Prostate gland (tissue), 2 donors: ENCODE data around the gene ZNF22. TPM values are rescaled to one million over a fixed set of nuclear protein-coding genes. Genes with fewer than 3 reads are reported as not detected.

ENCODE experiments used
- DNase-seq: peaks from one replicate; pipeline ENCODE4 v3.0.0-alpha.2; 2019; ENCODE audit warnings: low spot score
- H3K27ac ChIP-seq, 2 donors: fragments of 200-600 bp; sonication (generic); 2 replicates each; pipeline ENCODE4 v1.5.1; 2017 to 2019
- H3K27me3 ChIP-seq: fragments of 200-600 bp; sonication (generic); replicated peaks from 2 replicates; pipeline ENCODE4 v1.5.1; 2019; ENCODE audit not compliant: insufficient read depth
- H3K36me3 ChIP-seq, 2 donors: fragments of 200-600 bp; sonication (generic); 1 replicate in 1 of 2; 2 replicates in 1 of 2; pipeline versions ENCODE4 v1.5.1 to v1.8.1; 2017 to 2019
- H3K4me1 ChIP-seq: fragments of 200-600 bp; sonication (generic); replicated peaks from 2 replicates; pipeline ENCODE4 v1.5.1; 2019
- H3K4me3 ChIP-seq, 2 donors: fragments of 200-600 bp; sonication (generic); 2 replicates each; pipeline ENCODE4 v1.5.1; 2017 to 2019
- H3K9me3 ChIP-seq: fragments of 200-600 bp; sonication (generic); 2 replicates; pipeline ENCODE4 v1.5.1; 2017
- CTCF ChIP-seq, 4 experiments: fragments of 200-600 bp in 2 of 4; fragments of 450-650 bp in 2 of 4; sonication (generic) in 2 of 4; IDR thresholded peaks; 1 replicate in 3 of 4; 2 replicates in 1 of 4; pipeline ENCODE4 v1.5.1; 2016 to 2019; ENCODE audit warnings: antibody characterized with exemption in 4 of 4, mild to moderate bottlenecking in 2 of 4, moderate library complexity in 2 of 4
- POLR2A ChIP-seq: fragments of 450-650 bp; IDR thresholded peaks from one replicate; pipeline ENCODE4 v1.6.1; 2016; ENCODE audit warnings: antibody characterized with exemption, mild to moderate bottlenecking
- POLR2AphosphoS5 ChIP-seq: sonication (generic); formaldehyde crosslinking; IDR thresholded peaks from one replicate; pipeline ENCODE4 v1.6.1; 2017; ENCODE audit warnings: antibody characterized with exemption
- WGBS: methylation state at CpG from one replicate; pipeline ENCODE4 v1.1.5; 2018; 5-methylcytosine and 5-hydroxymethylcytosine counted together
- intact Hi-C: fragments of 100-400 bp; cut with DNase I; formaldehyde crosslinking; loops from one replicate; pipeline ENCODE4 v1.14.2; 2022
- total RNA-seq, 2 donors: library from RNA; depleted of rRNA; stranded (reverse); fragments of >200 nt; gene quantifications; one replicate each; pipeline ENCODE4 v1.1.0, GENCODE V29; 2016

Gene ZNF22
- total RNA-seq, 2 donors from 2014 or later = 15.8 to 24.2 TPM

GRCh38 chr10:44994752-44995530 lies 5.8 kb upstream of the ZNF22 start:
- peaks cover 14% of the 10 kb centered on the region for H3K4me1 ChIP-seq
- peak overlapping the region; percentile 68 for H3K27ac ChIP-seq

DNA sequence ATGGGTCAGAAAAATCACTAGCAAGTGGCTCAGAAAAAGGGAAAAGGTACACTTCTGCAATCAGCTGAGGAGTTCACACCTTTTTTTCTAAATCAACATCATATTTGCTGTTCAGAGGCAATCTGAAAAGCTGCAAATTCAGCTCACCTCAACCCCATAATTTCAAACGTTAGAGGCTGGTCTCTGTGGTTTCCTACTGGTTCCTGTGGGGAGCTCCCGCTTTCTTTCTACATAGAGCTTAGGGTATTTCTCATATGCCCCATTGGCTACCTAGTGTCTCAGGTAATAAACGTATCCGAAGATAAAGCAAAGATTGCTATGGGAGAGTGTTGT lies 5.2 kb upstream of the ZNF22 start:
- TF ChIP-seq CTCF (IDR thresholded peaks at IDR 0.05) = no peak
- TF ChIP-seq POLR2AphosphoS5 = no peak
- no peak for TF ChIP-seq POLR2A
- Histone ChIP-seq H3K27ac (peak overlapping the region; percentile 68), H3K4me1 (peaks cover 14% of the 10 kb centered on the region), H3K36me3 (no peaks in the 10 kb centered on the region), H3K9me3 (no peaks in the 10 kb centered on the region), H3K4me3 (no peak overlapping the region), H3K27me3 (no peaks in the 10 kb centered on the region)
- WGBS = 37% methylated on average over 4 of the region's 4 CpGs
- intact Hi-C loops = loop anchor here (10.0 kb wide), 1 partner anchor 599 kb away; no protein-coding TSS in a partner anchor
- DNase-seq = no peak

More at GRCh38 chr10:44994752-44995530, 5.8 kb upstream of the ZNF22 start:
- H3K27me3 ChIP-seq = no peaks in the 10 kb centered on the region
- intact Hi-C loops = loop anchor here (10.0 kb wide), 1 partner anchor 600 kb away; no protein-coding TSS in a partner anchor
- no peaks in the 10 kb centered on the region for H3K9me3 ChIP-seq
- 73% methylated on average over 9 of the region's 9 CpGs for WGBS
- no peaks in the 10 kb centered on the region for H3K36me3 ChIP-seq
- no peak overlapping the region for H3K4me3 ChIP-seq
- no peak for DNase-seq
- no peak for TF ChIP-seq CTCF (IDR thresholded peaks at IDR 0.05)

- Histone ChIP-seq H3K9me3 (no peaks in the 10 kb centered on the region), H3K27me3 (no peaks in the 10 kb centered on the region), H3K27ac (peak overlapping the region; percentile 68), H3K4me1 (peaks cover 10% of the 10 kb centered on the region), H3K4me3 (no peak overlapping the region), H3K36me3 (no peaks in the 10 kb centered on the region)
- DNase-seq = no peak
- TF ChIP-seq POLR2AphosphoS5 (peak; percentile 39), POLR2A (no peak), CTCF (IDR thresholded peaks at IDR 0.05) (no peak)
- intact Hi-C loops = loop anchor here (10.0 kb wide), 1 partner anchor 599 kb away; no protein-coding TSS in a partner anchor
- 30% methylated on average over 9 of the region's 9 CpGs for WGBS
These were observed 4.6 kb upstream of the ZNF22 start for GRCh38 chr10:44995914-44996669.

DNA sequence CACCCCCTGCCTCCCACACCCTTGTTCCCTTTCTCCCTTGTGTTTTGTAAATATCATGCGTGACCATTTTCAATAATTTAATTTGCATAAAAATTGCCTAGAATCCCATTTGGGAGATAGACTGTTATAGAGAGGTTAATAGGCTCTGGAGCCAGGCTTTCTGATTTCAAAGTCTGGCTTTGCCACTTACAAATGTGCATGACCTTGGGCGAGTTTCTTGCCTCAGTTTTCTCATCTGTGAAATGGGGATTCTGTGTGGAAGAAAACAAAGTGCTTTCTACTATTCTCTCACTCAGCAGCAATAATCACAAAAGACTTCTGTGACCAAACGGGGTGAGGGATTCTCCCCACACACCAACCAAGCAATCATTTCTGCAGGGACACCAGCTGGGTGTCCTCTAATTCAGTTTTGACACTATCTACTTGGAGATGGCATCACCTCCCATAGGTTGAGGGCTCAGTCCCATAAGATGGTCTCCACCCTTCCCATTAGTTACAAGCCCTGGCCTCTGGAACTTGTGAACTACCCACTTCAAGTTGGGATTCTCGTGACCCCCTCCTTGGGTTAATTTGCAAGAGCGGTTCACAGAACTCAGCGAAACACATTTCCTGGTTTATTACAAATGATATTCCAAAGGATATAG lies 3.5 kb upstream of the ZNF22 start:
- 93% methylated on average over 6 of the region's 6 CpGs for WGBS

More for the DNA sequence above, 3.5 kb upstream of the ZNF22 start:
- no peak overlapping the region for H3K4me3 ChIP-seq
- TF ChIP-seq CTCF (IDR thresholded peaks at IDR 0.05) (no peak), POLR2A (no peak), POLR2AphosphoS5 (no peak)
- H3K9me3 ChIP-seq = no peaks in the 10 kb centered on the region
- H3K27ac ChIP-seq = peak overlapping the region; percentile 68
- DNase-seq = no peak
- peaks cover 10% of the 10 kb centered on the region for H3K4me1 ChIP-seq
- H3K36me3 ChIP-seq = no peaks in the 10 kb centered on the region
- no peaks in the 10 kb centered on the region for H3K27me3 ChIP-seq
- intact Hi-C loops = loop anchor here (10.0 kb wide), 1 partner anchor 598 kb away; no protein-coding TSS in a partner anchor
